ENCODE measurements around the gene CDKAL1. TPM values are rescaled to one million over a fixed set of nuclear protein-coding genes. Genes with fewer than 3 reads are reported as not detected.

The CDKAL1 gene
- total and polyA plus RNA-seq, 10 of the 15 experiments (the other 5 are each of a cell fraction or from before 2014, with no cell fraction given): 10.7 to 26.9 (median 17.3) TPM

- TF ChIP-seq SPI1 (IDR thresholded peaks at IDR 0.05; ENCODE audit: borderline replicate concordance, insufficient read depth, low read depth, low read length) (no peak), EGR1 (IDR thresholded peaks at IDR 0.05; ENCODE audit: borderline replicate concordance in 1 of 2, low read depth in 2 of 2, low read length in 2 of 2) (no peak), NFYB (IDR thresholded peaks at IDR 0.05; ENCODE audit: insufficient read depth, low read depth, low read length) (no peak), MEF2A (IDR thresholded peaks at IDR 0.05; ENCODE audit: insufficient read depth, low read depth, low read length) (0 out of 2 replicates have a peak, but pooled peaks have one; percentile 23), ZZZ3 (IDR thresholded peaks at IDR 0.05; ENCODE audit: control insufficient read depth, insufficient read length, low read depth) (no peak), TCF12 (IDR thresholded peaks at IDR 0.05; ENCODE audit: low read depth, low read length) (peak; percentile 54; the same call in 1 of the 2 replicates), ZNF622 (IDR thresholded peaks at IDR 0.05) (no peak), ATF7 (IDR thresholded peaks at IDR 0.05; ENCODE audit: low read depth) (peak; percentile 46; the same call in 1 of the 2 replicates)
Measured at GRCh38 chr6:21180155-21180554, 645.9 kb downstream of the CDKAL1 start (continued).

GRCh38 chr6:21180800-21181337, 646.6 kb downstream of the CDKAL1 start:
- H3K9ac ChIP-seq (ENCODE audit: control insufficient read depth, insufficient read depth, low read length): no peak overlapping the region
- no peak overlapping the region for H3K4me2 ChIP-seq (ENCODE audit: control insufficient read depth, insufficient read depth)
- no TSS peak for BruUV-seq (replicated peaks)
- H3K27ac ChIP-seq (ENCODE audit: control insufficient read depth, insufficient read depth): peak overlapping the region; percentile 58
- TF ChIP-seq SIN3A (IDR thresholded peaks at IDR 0.05; ENCODE audit: low read depth, low read length): no peak
- no peak for TF ChIP-seq ATF3 (IDR thresholded peaks at IDR 0.05; ENCODE audit: borderline replicate concordance, extremely low read depth, low read depth, low read length)
- TF ChIP-seq FOXM1 (IDR thresholded peaks at IDR 0.05; ENCODE audit: low read depth, low read length): no peak
- no peak for TF ChIP-seq NRF1 (conservative IDR thresholded peaks at IDR 0.05; ENCODE audit: low read depth, low read length)
- TF ChIP-seq DPF2 (IDR thresholded peaks at IDR 0.05): no peak
- no peak for TF ChIP-seq CHD4 (IDR thresholded peaks at IDR 0.05)
- TF ChIP-seq MTA2 (IDR thresholded peaks at IDR 0.05; ENCODE audit: low read depth): no peak
- no peak for TF ChIP-seq MTA3 (IDR thresholded peaks at IDR 0.05; ENCODE audit: borderline replicate concordance, low read length)
- intact Hi-C loops (cut with micrococcal nuclease; ENCODE audit: unreplicated experiment): loop anchor here (10.0 kb wide), 3 partner anchors 254 to 404 kb away; no protein-coding TSS in a partner anchor
- ChIA-PET SMC1A (ENCODE audit: uncharacterized antibody, unreplicated experiment) (interaction anchor here (0.7 to 2.6 kb wide), 13 partner anchors 10 to 175 kb away, joined by 3 to 30 read pairs (median 5); no protein-coding TSS in a partner anchor), CTCF (interaction anchor here (0.7 to 2.2 kb wide), 6 partner anchors 9 to 121 kb away, joined by 3 to 7 read pairs (median 5); no protein-coding TSS in a partner anchor), POLR2A (interaction anchor here (0.6 to 1.0 kb wide), 5 partner anchors 13 to 861 kb away, joined by 3 to 7 read pairs (median 4); partner anchors contain the start of gene SOX4), RAD21 (ENCODE audit: unreplicated experiment) (interaction anchor here (0.7 to 2.2 kb wide), 8 partner anchors 8 to 617 kb away, joined by 3 to 11 read pairs (median 4); no protein-coding TSS in a partner anchor)
- 98% methylated on average over 4 of the region's 4 CpGs for WGBS (ENCODE audit: insufficient coverage, insufficient replicate concordance, low lambda C conversion rate, missing lambda C conversion rate)
- FAIRE-seq: no peak
- peaks cover 20% of the 10 kb centered on the region for H3K4me1 ChIP-seq (ENCODE audit: control insufficient read depth, insufficient read depth, low read length)
- no peak overlapping the region for H2AFZ ChIP-seq (ENCODE audit: control insufficient read depth, low read depth, low read length)
- no peak overlapping the region for H3K4me3 ChIP-seq
- in situ Hi-C loops (cut with MboI): loop anchor here (25.0 kb wide), 1 partner anchor 406 kb away; the partner anchor contains the start of gene SOX4
- H3K9me3 ChIP-seq (replicated peaks; ENCODE audit: control insufficient read depth, insufficient read depth, low read length): peaks cover 5% of the 10 kb centered on the region; the same call in 2 of the 3 replicates
- no peaks in the 10 kb centered on the region for H3K27me3 ChIP-seq (replicated peaks in 1 of 2; ENCODE audit: control insufficient read depth in 2 of 2, insufficient read depth in 2 of 2, low read length in 1 of 2)
- no peaks in the 10 kb centered on the region for H3K79me2 ChIP-seq (ENCODE audit: control insufficient read depth, insufficient read depth, low read length)
- DNase-seq (ENCODE audit: low read depth, low spot score): no peak
- peak; percentile 10 for ATAC-seq
- no peaks in the 10 kb centered on the region for H4K20me1 ChIP-seq (ENCODE audit: control insufficient read depth, insufficient read depth)
- H3K36me3 ChIP-seq (ENCODE audit: control insufficient read depth in 2 of 2, insufficient read depth in 2 of 2, low read length in 1 of 2): no peaks in the 10 kb centered on the region
